ENCODE measurements around the gene AK5.
"Not testable (repeated sequence)": the region's sequence is repeated elsewhere in the genome, so short reads cannot be mapped to it uniquely, and the experiment has no call there.

AK5 gene

DNA sequence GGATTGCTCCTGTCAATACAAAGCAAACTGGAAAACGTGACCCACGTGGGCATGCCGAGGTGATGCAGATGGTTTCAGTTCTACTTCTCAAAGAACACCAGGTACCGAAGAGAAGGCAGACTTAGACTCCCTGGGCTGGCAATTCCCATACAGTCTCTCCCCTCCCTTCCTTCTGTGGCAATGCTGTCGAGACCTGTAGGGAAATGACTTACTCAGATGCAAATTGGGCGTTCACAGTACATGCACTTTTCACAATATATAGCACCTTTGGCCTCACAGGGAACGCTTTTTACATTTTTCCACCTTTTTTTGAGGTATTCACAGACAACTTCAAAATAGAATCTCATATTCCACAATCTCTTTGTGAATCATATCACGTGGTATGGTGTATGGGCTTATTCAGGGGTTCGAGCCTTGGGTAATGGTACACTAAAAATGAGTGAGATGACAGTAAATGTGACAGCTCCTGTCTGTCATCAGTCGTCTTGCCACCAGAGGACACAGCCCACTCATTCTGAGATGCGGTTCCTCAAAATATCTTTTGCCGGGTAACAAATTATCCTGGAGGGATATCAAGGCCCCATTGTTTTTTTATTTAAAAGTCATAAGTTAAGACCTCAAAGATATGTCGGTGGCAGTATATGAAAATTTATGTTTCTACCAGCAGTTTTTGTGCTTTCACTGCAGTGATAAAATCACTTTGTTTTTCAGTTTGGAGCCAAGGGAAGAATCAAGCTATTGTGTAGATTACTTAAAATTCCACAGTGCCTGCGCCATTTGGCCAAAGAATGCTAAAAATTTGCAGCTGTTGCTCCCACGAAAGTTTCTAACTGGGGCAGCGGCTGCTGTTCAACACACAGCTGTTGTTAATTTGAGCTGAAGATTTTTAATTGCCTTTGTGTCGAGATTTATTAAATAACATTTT, 232.3 kb downstream of the AK5 start:
- no peak for DNase-seq

DNA sequence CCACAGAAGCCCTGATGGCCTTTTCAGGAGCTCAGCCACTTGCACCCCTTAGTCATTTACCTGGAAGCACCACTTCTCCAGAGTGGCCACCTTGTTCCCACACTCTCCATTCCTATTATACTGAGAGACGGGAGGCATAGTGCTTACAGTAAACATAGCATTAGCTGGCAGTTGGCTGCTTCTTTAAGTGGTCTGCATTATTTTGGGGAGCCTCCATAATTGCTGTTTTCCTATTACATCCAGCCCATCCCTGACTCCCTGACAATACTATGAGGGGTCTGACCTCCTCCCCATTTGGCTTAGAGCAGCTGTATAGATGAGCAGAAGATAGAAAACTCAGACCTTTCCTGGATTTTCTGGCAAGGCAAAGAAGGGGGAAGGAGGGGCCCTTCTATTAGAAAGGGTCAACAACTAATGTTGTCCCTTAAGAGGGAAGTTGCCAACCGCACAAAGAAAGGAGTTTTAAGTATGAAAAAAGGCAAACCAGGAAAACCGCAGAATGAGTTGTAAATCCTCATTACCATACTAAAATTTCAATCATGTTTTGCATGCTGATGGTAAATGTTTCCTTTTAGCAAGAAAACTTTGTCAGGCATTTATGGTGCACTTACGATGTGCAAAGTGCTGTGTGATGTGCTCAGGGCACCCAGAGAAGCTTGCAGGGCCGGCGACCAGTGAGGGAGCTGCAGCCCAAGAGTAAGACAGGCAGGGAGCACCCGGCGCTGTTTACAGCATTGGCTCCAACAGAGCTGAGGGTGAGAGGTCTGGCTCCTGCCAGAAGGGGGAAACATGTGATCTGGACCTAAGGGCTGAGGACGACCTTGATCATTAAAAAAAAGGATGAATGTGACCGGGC, 233.3 kb downstream of the AK5 start:
- DNase-seq: no peak

DNA sequence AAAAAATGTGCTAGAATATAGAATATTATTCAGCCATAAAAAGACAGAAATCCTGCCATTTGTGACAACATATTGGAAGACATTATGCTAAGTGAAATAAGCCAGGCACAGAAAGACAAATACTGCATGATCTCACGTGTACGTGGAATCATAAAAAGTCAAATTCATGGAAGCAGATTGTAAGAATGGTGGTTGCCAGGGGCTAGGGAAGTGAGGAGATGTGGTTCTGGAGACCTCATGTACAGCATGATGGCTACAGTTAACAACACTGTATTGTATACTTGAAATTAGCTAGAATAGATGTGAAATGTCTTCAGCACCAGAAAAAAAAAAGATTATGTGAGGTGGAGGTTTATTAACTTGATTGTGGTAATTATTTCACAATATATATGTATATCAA, 234.3 kb downstream of the AK5 start:
- no peak for DNase-seq

DNA sequence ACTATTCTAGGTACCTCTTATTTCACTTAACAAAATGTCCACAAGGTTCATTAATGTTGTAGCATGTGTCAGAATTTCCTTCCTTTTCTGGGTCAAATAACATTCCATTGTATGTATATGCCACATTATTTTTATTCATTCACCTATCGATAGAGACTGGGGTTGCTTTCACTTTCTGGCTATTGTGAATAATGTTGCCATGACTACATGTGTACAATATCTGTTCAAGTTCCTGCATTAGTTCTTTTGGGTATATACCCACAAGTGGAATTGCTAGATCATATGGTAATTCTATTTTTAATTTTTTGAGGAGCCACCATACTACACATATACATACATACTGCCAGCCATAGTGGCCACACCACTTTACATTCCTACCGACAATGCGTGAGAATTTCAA, 242.2 kb downstream of the AK5 start:
- peak; percentile 29 for DNase-seq

DNA sequence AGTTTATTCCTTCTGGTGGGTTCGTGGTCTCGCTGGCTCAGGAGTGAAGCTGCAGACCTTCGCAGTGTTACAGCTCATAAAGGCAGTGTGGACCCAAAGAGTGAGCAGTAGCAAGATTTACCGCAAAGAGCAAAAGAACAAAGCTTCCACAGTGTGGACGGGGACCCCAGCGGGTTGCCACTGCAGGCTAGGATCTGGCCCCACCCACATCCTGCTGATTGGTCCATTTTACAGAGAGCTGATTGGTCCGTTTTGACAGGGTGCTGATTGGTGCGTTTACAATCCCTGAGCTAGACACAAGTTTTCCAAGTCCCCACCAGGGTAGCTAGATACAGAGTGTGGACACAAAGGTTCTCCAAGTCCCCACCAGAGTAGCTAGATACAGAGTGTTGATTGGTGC, 249.3 kb downstream of the AK5 start:
- DNase-seq: not testable (repeated sequence)

DNA sequence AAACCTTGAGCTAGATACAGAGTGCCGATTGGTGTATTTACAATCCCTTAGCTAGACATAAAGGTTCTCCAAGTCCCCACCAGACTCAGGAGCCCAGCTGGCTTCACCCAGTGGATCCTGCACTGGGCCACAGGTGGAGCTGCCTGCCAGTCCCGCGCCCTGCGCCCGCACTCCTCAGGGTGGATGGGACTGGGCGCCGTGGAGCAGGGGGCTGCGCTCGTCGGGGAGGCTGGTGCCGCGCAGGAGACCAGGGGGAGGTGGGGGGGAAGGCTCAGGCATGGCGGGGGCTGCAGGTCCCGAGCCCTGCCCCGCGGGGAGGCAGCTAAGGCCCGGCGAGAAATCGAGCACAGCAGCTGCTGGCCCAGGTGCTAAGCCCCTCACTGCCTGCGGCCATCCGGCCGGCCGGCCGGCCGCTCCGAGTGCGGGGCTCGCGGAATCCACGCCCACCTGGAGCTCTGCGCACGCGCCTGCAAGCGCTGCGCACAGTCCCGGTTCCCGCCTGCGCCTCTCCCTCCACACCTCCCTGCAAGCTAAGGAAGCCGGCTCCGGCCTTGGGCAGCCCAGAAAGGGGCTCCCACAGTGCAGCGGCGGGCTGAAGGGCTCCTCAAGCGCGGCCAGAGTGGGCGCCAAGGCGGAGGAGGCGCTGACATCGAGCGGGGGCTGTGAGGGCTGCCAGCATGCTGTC, 249.9 kb downstream of the AK5 start:
- DNase-seq: not testable (repeated sequence)

DNA sequence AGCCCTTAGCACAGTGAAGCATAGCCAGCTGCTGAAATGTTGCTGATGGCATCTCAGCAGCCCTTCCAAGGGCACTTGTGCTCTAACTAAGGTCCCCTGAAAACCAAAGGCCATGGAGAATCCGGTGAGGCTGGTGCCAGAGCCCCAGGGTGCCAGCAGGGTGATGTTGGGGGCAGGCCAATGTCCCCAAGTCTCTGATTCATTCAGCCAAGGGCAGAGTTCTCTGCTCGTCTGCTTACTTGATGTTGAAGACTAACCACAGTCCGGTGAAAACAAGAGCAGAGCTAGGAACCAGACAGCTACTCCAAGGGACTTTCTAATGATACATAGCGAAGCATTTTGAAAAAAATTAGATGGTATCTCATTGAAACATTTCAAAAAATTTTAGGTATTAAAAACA, 250.8 kb downstream of the AK5 start:
- DNase-seq: no peak

DNA sequence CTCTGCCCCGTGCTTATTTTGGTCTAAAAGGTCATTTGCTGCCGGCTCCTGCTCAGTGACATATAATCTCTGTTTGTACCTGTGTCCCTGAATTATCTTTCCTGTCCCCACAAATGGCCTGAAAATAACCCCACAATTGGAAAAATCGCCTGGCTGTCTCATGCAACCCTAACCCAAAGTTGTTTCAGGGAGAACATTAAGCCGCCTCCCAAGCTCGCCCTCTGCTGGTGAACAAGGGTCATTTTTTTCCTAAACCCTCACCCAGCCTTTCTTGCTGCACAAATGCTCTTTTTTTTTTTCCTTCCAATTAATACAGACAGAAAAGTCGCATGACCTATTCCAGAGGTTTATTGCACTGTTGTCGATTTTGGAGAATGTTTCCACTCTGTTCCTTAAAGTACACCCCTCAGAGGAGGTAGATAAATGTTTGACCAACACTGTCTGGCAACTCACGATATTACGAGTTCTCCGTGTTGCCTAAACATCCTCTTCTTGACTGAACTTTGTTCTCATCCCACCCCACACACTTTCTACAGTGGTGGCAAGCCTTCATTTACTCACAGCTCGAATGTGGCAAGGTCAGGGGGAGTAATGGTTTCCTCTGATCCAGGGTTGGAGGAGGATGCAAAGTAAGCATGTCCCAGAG, 252.0 kb downstream of the AK5 start:
- DNase-seq: peak; percentile 82

DNA sequence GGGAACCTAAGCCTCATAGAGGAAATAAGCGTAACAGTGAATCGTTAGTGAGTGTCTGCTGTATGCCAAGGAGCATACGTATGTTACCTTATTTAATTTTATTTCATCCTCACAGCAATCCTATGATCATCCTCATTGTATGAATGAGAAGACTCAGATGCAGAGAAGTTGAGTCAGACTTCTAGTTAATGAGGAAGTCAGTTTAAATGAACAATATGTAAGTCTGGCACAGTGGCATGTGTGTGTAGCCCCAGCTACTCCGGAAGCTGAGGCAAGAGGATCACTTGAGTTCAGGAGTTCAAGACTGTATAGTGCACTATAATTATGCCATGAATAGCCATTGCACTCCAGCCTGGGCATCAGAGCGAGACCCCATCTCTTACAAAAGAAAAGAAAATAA, 252.6 kb downstream of the AK5 start:
- no peak for DNase-seq

DNA sequence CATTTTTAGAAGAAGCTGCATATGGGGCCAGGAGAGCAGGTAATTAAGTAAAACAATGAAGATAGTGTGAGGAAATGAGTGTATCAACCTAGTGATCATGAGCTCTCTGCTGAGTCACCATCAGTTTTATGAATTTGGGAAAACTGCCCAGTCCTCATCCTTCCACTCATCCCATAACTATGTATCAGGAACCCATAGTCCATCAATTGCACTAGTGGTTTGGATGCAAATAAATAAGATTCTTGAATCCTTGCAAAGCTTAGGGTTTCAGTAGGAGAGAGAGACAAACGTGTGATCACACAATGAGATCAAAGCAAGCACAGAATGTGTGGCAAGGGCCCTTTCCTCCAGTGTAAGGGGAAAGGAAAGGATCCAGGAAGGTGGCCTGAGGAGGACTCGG, 255.0 kb downstream of the AK5 start:
- DNase-seq: peak; percentile 15

DNA sequence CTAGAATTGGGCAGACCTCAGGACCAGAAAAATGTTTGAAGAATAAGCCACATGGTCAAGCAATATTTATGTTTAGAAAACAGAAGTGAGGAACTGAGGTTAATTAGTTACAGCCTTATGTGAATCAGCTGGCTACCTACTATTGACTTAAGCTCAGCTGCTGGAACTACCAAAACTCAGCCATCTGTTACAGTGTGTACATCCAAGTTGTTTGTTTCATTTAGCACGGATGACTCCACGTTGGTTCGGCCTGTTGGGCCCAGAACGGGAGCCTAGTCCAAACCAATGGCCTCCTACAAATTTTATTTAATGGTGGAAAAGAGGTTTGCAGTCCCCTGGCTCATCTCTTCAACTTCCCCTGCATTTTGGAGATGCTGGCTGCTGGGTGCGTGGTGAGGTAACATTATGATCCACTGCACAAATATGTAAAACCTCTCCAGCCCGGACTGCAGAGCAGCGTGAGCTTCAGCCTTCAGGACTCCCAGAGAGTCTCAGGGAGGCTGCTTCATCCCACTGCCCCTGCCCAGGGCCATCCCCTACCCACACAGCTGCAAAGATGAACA, 257.2 kb downstream of the AK5 start:
- DNase-seq: peak; percentile 91

DNA sequence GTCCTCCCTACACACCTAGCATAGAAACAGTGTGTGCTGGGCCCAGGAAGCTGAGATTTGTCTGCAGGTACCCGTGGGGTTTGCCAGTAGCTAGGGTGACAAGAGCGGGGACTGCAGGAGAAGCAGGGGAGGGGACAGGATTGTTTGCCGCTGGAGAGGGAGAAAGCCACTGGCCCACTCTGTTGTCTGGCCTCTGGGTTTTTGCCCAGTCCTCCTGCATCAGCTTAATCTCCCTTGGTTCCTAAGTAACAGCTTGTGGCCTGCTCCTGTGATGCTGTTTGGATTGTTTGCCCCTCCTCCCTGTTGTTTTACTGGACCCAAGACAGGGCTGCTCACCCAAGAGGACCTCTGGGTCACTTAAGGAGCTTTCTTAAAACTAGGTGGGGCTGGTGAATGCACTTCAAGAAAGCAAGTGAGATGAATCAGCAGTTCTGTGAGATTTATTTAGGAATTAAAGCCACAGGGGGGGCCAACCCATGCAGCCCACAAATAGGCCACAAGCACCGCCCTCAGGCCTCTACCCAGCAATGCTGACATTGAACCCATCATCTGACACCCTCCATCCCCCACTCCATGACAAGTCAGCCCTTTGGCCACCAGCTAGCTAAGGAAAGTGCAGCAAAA, 257.8 kb downstream of the AK5 start:
- peak; percentile 76 for DNase-seq

DNA sequence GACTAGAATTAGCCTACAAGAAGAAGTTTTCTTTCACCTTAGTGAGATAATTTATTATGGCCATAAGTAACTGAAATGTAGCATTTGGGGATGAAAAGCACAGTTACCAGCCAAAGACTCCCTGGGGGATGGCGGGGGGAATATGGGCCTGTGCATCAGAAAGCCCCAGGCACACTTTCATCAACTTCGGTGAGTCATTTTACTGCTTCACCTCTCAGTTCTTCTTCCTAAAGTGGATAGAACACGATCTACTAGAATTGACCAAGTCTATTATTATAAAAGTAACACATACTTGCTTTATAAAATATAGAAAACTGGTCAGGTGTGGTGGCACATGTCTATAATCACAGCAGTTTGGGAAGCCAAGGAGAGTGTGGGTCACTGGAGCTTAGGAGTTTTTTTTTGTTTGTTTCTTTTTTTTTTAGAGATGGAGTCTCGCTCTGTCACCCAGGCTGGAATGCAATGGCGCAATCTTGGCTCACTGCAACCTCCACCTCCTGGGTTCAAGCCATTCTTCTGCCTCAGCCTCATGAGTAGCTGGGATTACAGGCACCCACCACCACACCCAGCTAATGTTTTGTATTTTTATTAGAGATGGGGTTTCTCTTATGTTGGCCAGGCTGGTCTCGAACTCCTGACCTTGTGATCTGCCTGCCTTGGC, 258.8 kb downstream of the AK5 start:
- no peak for DNase-seq

DNA sequence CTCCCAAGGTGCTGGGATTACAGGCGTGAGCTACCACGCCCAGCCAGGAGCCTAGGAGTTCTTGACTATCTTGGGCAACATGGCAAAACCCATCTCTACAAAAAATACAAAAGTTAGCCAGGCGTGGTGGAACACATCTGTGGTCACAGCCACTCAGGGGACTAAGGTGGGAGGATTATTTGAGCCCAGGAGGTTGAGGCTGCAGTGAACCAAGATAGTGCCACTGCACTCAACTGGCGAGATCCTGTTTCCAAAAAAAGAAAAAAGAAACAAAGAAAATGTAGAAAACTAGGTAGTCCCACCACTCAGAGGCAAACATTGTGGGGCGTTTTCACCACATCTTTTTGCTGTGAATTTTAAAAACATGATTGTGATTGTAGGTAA, 259.3 kb downstream of the AK5 start:
- DNase-seq: no peak

DNA sequence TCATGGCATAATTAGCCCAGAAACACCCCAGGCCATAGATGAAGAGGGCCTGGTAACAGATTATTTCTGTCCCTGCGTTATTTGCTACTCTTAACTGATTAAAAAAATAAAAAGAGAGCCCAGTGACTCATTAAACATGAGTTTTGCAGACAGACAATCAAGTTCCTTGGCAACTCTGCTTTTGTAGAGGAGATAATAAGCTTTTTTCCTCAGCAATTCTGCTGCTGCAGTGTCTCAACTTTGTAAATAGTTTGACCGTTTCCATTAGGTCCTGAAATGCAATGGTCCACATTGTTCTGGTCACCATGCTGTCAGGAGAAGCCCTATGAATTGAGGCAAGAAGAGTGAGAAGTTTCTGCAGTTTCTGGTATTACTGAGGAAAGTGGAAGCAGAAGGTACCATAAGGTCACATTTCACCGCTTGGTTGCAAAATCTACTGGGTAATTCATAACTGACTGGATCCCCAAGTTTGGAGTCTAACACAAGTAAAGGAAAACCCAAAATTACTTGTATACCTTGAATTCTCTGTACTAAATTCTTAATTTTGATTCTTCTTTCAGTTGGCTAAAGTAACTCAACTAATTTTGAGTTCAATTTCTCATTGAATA, 261.1 kb downstream of the AK5 start:
- no peak for DNase-seq

DNA sequence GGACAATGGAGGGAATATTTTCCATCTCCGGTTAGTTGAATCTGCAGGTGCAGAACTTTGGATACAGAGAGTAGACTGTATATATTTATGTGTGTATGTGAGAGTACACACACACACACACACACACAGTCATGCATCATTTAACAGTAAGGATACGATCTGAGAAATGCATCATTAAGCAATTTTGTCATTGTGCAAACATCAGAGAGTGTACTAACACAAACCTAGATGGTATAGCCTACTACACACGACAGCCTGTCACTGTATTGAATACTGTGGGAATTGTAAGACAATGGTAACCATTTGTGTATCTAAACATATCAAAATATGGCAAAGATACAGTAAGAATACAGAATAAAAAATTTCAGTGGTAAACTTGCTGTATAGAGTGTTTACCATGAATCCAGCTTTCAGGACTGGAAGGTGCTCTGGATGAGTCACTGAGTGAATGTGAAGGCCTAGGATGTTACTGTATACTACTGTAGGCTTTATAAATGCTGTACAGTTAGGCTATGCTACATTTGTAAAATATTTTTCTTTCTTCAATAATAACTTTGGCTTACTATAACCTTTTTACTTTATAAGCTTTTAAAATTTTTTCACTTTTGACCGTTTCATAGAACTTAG, 262.1 kb downstream of the AK5 start:
- peak; percentile 94 for DNase-seq

DNA sequence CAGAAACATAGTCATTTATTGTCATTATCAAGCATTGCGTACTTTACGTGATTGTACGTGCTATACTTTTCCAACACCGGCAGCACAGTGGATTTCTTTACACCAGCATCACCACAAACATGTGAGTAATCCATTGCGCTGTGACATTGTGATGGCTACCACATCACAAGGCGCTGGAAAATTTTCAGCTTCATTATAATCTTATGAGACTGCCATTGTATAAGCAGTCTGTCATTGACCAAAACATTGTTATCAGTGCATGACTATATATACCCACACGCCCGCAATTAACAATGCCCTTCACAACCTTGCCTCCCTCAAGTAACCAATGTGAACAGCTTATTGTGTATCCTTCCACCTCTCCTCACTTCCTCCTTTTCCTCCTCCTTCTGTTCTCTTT, 263.0 kb downstream of the AK5 start:
- no peak for DNase-seq

DNA sequence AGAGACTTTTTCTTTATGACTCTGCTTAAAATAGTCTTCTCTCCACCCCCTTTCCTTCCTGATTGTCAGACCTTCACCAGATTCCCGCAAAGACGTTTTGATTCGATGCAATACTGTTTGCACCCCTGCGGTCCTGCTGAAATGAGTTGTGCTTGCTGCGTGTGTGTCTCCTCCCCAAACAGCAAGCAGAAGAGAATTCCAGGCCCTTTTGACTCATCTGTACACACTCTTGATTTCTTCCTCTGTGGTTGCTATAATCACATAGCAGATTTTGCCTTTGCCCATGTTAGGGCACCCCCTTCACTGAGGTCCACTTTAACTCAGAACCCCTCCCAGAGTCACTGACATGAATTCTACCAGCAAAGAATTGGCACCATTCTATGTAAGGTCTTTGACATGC, 264.2 kb downstream of the AK5 start:
- DNase-seq: no peak

DNA sequence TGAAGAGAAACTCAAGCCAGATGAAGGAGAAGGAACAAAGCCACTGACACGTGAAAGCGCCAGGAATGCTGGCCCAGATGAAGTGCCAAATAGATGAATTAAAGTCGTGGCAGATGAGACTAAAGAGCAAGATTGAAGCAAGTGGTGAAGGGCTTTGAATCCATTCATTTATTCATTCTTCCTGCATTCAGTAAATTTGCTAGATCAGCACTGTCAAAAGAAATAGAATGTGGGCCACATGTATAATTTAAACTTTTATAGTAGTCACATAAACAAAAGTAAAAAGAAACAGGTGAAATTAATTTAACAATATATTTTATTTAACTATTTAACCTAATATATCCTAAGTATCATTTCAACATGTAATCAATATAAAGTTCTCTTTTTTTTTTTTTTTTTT, 265.1 kb downstream of the AK5 start:
- no peak for DNase-seq

DNA sequence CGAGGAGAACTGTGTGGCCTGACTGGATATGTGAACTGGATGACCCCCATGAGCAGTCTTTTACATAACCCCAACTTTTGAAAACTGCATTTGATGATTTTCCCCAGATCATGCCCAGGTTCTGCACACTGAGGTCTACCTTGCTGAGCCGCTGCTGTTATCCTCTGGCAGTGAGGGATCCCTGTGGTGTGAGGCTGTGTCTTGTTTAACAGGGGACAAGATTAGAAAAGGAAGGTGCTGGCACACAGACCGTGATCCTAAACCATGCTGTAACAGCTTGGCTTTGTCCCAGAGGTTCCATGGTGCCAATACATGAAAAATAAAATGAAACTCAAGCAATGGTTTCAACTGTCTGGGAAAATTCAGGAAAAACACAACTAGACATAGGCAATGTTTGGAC, 266.5 kb downstream of the AK5 start:
- DNase-seq: no peak

DNA sequence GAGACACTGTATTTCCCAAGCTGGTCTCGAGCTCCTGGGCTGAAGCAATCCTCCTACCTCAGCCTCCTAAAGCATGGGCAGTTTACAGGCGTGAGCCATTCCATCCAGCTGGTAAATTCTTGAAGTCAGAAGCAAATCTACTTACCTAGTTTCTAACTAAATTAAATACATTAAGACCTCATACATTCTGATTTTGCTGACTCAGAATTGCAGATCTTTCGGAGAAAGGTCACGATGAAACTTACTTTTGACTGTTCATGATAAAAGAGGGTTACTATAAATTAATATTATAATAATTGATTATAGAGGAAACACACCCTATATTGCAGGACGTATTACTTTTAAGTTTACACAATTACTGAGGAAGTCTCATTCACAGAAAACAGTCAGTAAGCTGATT, 268.3 kb downstream of the AK5 start:
- DNase-seq: no peak

Data from DMS53 (cell line).